Left renal pelvis (tissue), 4 donors: ENCODE measurements around the gene NUDT13. TPM values are rescaled to one million over a fixed set of nuclear protein-coding genes. Genes with fewer than 3 reads are reported as not detected.

ENCODE experiments used
- DNase-seq, 4 donors: peaks; one replicate each; pipeline ENCODE4 v3.0.0-alpha.2; 2013; ENCODE audit warnings: low read depth in 4 of 4, low spot score in 3 of 4
- polyA plus RNA-seq, 4 donors: library from polyadenylated mRNA; unstranded; fragments of 120-200 nt; gene quantifications; one replicate each; pipeline ENCODE4 v1.2.1, GENCODE V29; 2013; ENCODE audit not compliant: insufficient read length in 4 of 4

The NUDT13 gene
- polyA plus RNA-seq, 4 donors: 2.9 to 9.4 (median 5.9) TPM

DNA sequence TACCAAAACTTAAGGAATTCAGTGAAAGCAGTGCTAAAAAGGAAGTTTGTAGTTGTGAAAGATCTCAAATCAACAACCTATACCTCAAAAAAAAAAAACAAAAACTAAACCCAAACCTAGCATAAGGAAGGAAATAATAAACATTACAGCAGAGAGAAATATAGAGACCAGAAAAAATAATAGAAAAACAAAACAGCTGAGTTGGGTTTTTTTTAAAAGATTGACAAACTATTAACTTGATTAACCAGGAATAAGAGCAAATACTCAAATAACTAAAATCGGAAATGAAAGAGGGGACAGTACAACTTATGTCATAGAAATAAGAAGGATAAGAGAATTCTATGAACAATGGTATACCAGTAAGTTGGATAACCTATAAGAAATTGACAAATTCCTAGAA, 50.8 kb downstream of the NUDT13 start:
- no peak for DNase-seq

DNA sequence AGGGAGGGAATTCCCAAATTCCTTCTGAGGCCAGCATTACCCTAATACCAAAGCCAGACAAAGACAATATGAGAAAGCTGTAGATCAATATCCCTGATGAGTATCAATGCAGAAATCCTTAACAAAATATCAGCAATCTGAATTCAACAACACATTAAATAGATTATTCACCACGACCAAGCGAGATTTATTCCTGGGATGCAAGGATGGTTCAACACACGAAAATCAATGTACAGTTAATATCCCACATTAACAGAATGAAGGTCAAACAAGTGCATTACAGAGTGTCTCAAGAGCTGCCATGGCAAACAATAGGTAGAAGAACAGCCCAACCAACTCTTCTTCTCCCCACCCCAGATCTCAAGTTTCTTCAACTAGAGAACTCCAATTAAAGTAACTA, 51.4 kb downstream of the NUDT13 start:
- no peak for DNase-seq

DNA sequence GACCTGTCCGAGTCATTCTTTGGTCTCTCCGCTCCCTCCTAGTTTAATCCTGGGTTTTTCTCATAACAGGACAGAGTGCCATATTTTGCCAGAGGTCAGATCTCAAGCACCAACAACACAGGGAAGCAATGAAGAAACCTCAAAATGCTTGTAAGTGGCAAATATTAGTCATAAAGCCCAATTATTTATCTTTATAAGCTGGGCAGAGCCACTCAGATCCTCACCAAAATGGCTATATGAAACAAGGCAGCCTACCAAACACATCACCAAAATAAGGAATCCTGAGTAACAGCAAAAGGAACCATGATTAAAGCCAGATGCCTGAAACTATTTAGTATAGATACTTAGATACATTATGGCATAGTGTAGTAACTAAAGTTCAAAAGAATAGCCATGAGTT, 52.8 kb downstream of the NUDT13 start:
- no peak for DNase-seq

DNA sequence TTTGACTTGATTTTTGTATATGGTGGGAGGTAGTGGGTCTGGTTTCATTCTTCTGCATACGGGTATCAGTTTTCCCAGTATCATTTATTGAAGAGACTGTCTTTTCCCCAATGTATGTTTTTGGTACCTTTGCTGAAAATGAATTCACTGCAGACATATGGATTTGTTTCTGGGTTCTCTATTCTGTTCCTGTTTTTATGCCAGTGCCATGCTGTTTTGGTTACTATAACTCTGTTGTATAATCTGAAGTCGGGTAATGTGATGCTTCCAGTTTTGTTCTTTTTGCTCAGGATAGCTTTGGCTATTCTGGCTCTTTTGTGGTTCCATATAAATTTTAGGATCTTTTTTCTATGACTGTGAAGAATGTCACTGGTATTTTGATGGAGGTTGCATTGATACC, 56.7 kb downstream of the NUDT13 start:
- no peak for DNase-seq

DNA sequence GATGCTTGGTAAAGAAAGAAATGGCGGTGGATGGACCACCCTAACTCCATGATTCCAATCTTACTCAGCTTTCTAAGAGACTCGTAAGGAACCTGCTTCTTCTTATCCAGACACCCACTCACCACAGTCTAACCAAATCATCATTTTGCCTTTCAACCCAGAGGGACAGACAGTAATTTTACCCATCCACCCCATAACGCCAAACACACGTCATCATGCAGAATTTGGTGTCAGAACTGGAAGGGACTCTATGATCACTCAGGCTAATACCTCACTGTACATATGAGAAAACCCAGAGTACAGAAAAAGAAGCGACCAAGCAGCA, 57.2 kb downstream of the NUDT13 start:
- no peak for DNase-seq

DNA sequence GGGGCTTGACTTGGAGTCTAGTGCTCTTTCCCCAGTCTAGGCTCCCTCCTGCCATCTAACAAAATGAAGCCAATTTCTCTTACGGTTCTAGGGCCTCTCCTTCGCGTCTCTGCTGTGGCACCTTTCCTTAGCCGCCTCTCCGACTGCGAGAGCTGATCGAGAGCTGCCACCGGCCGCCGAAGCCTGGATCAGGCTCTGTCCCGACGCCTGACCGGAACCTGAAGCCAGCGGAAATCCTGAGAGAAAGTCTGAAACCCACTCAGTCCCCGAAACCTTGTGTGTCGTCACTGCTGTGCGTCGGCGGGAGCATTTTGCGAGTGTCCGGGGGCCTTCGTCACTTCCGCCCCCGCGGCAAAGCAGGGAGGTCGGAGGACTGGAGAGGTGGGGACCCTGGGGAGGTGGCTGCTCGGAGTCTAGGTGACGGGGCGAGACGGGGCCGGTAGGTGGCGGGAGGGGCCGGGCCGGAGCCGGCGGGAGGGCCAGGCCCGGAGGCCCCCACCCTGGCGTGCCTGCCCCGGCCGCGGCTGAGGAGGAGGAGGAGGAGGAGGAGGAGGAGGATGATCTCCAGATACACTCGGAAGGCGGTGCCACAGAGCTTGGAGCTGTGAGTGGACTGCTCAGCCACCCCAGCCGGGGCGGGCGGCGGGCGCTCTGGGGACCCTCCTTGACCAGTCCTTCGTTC, 57.7 kb downstream of the NUDT13 start, which contains the start of the genes ECD and FAM149B1:
Gene ECD (minus strand): TSS at position 226 of the 682 bp plus-strand sequence. CDS start 4,071 bp downstream, outside the sequence.
Gene FAM149B1 (plus strand): TSS at position 337 of the 682 bp plus-strand sequence. CDS start 221 bp downstream, at position 558.
- peak; percentile 91 to 95 (median 92) for DNase-seq

DNA sequence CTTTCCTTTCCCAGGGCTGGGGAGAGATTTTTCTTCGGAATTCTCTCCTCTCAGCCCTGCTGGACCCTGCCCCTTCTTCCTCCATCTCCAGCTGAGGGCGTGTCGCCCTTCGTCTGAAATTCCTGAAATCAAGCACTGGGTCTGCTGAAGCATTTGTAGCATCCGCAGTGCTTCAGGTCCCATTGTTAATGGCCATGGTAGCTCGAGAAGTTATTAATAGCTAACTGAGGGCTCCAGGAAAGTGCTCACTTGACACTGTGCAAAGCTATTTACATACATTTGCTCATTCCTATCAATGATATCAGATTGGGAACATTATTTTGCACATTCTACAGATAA, 58.2 kb downstream of the NUDT13 start:
- peak in 2 of 4 donors; percentile 33 to 40 for DNase-seq

DNA sequence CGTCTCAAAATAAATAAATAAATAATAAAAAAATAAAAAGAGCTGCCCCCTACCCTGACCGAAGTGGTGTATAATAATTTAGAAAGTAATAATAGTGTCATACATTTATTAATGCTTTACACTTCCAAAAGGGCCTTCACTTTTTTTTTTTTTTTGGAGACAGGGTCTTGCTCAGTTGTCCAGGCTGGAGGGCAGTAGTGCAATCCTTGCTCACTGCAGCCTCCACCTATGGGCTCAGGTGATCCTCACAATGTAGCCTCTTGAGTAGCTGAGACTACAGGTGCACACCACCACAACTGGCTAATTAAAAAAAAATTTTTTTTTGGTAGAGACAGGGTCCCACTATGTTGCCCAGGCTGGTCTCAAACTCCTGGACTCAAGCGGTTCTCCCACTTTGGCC, 59.1 kb downstream of the NUDT13 start:
- DNase-seq: no peak

DNA sequence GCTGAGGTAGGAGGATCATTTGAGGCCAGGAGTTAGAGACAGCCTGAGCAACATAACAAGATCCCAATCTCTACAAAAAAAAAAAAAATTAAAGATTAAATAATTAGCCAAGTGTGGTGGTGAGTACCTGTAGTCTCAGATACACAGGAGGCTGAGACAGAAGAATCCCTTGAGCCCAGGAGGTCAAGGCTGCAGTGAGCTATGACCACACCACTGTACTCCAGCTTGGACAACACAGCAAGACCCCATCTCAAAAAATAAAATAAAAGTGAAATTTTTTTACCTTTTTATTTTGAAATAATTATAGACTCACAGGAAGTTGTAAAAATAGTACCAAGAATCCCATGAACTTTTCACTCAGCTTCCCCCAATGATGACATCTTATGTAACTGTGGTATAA, 62.6 kb downstream of the NUDT13 start:
- DNase-seq: no peak

DNA sequence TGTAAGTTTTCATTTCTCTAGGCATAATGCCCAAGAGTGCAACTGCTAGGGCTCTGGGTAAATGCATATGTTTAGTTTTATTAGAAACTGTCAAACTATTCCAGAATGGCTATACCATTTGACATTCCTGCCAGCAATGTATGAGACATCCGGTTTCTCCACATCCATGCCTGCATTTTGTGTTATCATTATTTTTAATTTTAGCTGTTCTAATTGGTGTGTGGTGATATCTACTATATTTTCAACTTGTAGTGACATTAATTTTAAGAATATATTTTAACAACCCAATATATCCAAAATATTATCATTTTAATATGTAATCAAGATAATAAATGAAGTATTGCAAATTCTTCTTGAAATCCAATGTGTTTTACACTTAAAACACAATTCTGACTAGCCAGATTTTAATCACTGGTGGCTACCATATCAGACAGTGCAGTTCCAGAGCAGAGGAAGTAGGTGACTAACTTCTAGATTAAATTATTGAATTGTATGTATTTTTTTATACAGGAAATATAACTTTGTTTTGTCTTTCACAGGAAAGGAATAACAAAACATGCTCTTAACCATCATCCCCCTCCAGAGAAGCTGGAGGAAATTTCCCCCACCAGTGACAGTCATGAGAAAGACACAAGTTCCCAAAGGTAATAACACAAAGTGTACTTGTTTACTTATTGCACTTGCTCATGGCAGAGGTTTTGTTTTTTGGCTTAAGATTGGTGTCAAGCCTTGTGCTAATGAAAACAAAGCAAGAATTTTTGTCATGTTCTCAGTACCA, 64.1 kb downstream of the NUDT13 start:
- no peak for DNase-seq

Other genes with a start within 250 kb of the NUDT13 start
- gene OIT3, start 216.7 kb upstream of the NUDT13 start, polyA plus RNA-seq: 1 to 10 TPM; 2.0 to 3.8 (median 3.0) TPM
- 1 to 10 TPM in 3 of 4 donors, under 1 TPM in 1; 0.46 to 8.2 (median 5.3) TPM for gene PLA2G12B, start 155.6 kb upstream of the NUDT13 start, polyA plus RNA-seq
- 100 to 1,000 TPM in 1 of 4 donors, 10 to 100 TPM in 3; 74.6 to 114 (median 88.6) TPM for gene P4HA1, start 13.6 kb upstream of the NUDT13 start, polyA plus RNA-seq
- gene ECD, start 57.6 kb downstream of the NUDT13 start, polyA plus RNA-seq: 10 to 100 TPM; 34.9 to 44.0 (median 39.1) TPM
- 10 to 100 TPM; 41.6 to 52.5 (median 43.1) TPM for gene FAM149B1, start 57.7 kb downstream of the NUDT13 start, polyA plus RNA-seq
- 10 to 100 TPM; 28.1 to 38.8 (median 33.0) TPM for gene DNAJC9, start 136.8 kb downstream of the NUDT13 start, polyA plus RNA-seq
- 10 to 100 TPM; 60.8 to 93.7 (median 76.2) TPM for gene MRPS16, start 142.2 kb downstream of the NUDT13 start, polyA plus RNA-seq
- gene CFAP70, start 248.4 kb downstream of the NUDT13 start, polyA plus RNA-seq: 10 to 100 TPM in 3 of 4 donors, 1 to 10 TPM in 1; 2.7 to 24.5 (median 14.5) TPM